ENCODE data around the gene NAA40.

- TF ChIP-seq CTCF (IDR thresholded peaks at IDR 0.05): no peak
- TF ChIP-seq POLR2AphosphoS5 (IDR thresholded peaks at IDR 0.05): no peak
- TF ChIP-seq POLR2A (IDR thresholded peaks at IDR 0.05): no peak
Measured at GRCh38 chr11:64000740-64001483, 62.1 kb downstream of the NAA40 start.
